ENCODE data around the gene KCTD10.
"Not testable (repeated sequence)": the region's sequence is repeated elsewhere in the genome, so short reads cannot be mapped to it uniquely, and the experiment has no call there.

KCTD10 gene

GRCh38 chr12:109493938-109494337 is 16.8 kb upstream of the KCTD10 start:
- no peak for DNase-seq

- no peak for DNase-seq
Measured at GRCh38 chr12:109493090-109493489, 16.0 kb upstream of the KCTD10 start.

- no peak for DNase-seq
Measured at GRCh38 chr12:109492371-109492770, 15.3 kb upstream of the KCTD10 start.

- no peak for DNase-seq
Measured at GRCh38 chr12:109491671-109492070, 14.6 kb upstream of the KCTD10 start.

- no peak for DNase-seq
Measured at GRCh38 chr12:109489955-109490565, 13.0 kb upstream of the KCTD10 start.

- DNase-seq: no peak
Measured at GRCh38 chr12:109489016-109489954, 12.2 kb upstream of the KCTD10 start.

GRCh38 chr12:109488051-109488665 is 11.1 kb upstream of the KCTD10 start:
- DNase-seq: no peak

- no peak for DNase-seq
Measured at GRCh38 chr12:109487181-109488050, 10.3 kb upstream of the KCTD10 start.

- DNase-seq: no peak
Measured at GRCh38 chr12:109485201-109485600, 8.1 kb upstream of the KCTD10 start.

- DNase-seq: no peak
Measured at GRCh38 chr12:109483346-109483745, 6.2 kb upstream of the KCTD10 start.

- DNase-seq: no peak
Measured at GRCh38 chr12:109482894-109483293, 5.8 kb upstream of the KCTD10 start.

- no peak for DNase-seq
Measured at GRCh38 chr12:109482491-109482890, 5.4 kb upstream of the KCTD10 start.

GRCh38 chr12:109481863-109482262 is 4.8 kb upstream of the KCTD10 start:
- DNase-seq: no peak

- no peak for DNase-seq
Measured at GRCh38 chr12:109480356-109480755, 3.3 kb upstream of the KCTD10 start.

- DNase-seq: no peak
Measured at GRCh38 chr12:109479761-109480160, 2.7 kb upstream of the KCTD10 start.

- no peak for DNase-seq
Measured at GRCh38 chr12:109477963-109478315, 839 bp upstream of the KCTD10 start.

GRCh38 chr12:109476807-109477184 is 304 bp downstream of the KCTD10 start:
- peak in 1 of 2 experiments; percentile 19 for DNase-seq

GRCh38 chr12:109475993-109476806 is 900 bp downstream of the KCTD10 start:
- no peak for DNase-seq

- no peak for DNase-seq
Measured at GRCh38 chr12:109475121-109475520, 2.0 kb downstream of the KCTD10 start.

- not testable (repeated sequence) for DNase-seq
Measured at GRCh38 chr12:109473526-109474270, 3.4 kb downstream of the KCTD10 start.

GRCh38 chr12:109473006-109473405 is 4.1 kb downstream of the KCTD10 start:
- no peak for DNase-seq
